ENCODE measurements around the gene ZNF367. TPM values are rescaled to one million over a fixed set of nuclear protein-coding genes. Genes with fewer than 3 reads are reported as not detected.
"Not testable (repeated sequence)": the region's sequence is repeated elsewhere in the genome, so short reads cannot be mapped to it uniquely, and the experiment has no call there.

The ZNF367 gene
- total RNA-seq, 1 donor from 2014 or later = 5.3 TPM

DNA sequence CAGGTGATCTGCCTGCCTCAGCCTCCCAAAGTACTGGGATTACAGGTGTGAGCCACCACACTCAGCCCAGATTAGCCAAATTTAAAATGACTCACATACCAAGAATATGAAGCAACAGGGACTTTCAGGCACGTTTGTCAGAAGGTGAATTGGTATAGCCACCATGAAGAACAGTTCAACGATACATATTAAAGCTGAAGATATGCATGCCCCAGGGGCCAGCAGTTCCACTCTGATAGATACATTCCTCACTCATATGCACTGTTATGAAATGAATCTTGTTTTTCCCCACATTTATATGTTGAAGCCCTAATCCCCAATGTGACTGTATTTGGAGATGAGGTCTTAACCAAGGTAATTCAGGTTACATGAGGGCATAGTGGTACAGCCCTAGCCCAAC lies 57.2 kb downstream of the ZNF367 start:
- peaks cover 1% of the 10 kb centered on the region for H3K4me1 Mint-ChIP-seq (ENCODE audit: low read depth)
- no peak for TF ChIP-seq CTCF (IDR thresholded peaks at IDR 0.05; ENCODE audit: unreplicated experiment)
- no peaks in the 10 kb centered on the region for H3K27me3 Mint-ChIP-seq
- no peak for DNase-seq (ENCODE audit: low spot score, unreplicated experiment)
- no peak overlapping the region for H3K27ac Mint-ChIP-seq
- H3K36me3 Mint-ChIP-seq (ENCODE audit: insufficient read depth) = peaks cover 31% of the 10 kb centered on the region
- no peak overlapping the region for H3K4me3 Mint-ChIP-seq (ENCODE audit: low read depth)
- no peaks in the 10 kb centered on the region for H3K9me3 Mint-ChIP-seq (ENCODE audit: low read depth)

GRCh38 chr9:96360523-96360922 lies 57.6 kb downstream of the ZNF367 start:
- H3K4me3 Mint-ChIP-seq (ENCODE audit: low read depth); H3K27ac Mint-ChIP-seq; H3K4me1 Mint-ChIP-seq (ENCODE audit: low read depth); H3K27me3 Mint-ChIP-seq; DNase-seq (ENCODE audit: low spot score, unreplicated experiment); H3K9me3 Mint-ChIP-seq (ENCODE audit: low read depth): not testable (repeated sequence)
- H3K36me3 Mint-ChIP-seq (ENCODE audit: insufficient read depth) = peaks cover 32% of the 10 kb centered on the region

GRCh38 chr9:96350866-96351265 lies 67.3 kb downstream of the ZNF367 start:
- Mint-ChIP-seq H3K4me3 (ENCODE audit: low read depth) (no peak overlapping the region), H3K27ac (no peak overlapping the region), H3K27me3 (no peaks in the 10 kb centered on the region), H3K9me3 (ENCODE audit: low read depth) (no peaks in the 10 kb centered on the region), H3K36me3 (ENCODE audit: insufficient read depth) (peaks cover 20% of the 10 kb centered on the region), H3K4me1 (ENCODE audit: low read depth) (no peaks in the 10 kb centered on the region)
- TF ChIP-seq CTCF (IDR thresholded peaks at IDR 0.05; ENCODE audit: unreplicated experiment) = no peak
- no peak for DNase-seq (ENCODE audit: low spot score, unreplicated experiment)

DNA sequence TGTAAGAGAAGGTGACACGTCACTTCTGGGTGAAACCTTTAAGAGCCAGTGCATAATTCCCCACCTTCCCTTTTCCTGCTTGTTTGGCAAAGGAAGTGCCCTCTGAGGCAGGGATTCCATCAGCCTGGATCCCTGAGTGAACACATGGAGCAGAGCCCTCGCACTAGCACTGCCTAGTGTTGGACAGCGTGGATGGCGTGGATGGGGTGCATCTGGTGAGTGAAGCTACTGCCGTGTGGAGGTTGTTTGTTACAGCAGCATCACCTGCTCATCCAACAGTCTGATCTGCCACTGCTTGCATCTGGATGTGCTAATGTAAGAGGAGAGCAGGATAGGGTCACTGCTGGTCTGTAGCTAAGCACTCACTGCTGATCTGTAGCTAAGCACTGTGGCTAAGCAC lies 69.9 kb downstream of the ZNF367 start:
- no peak overlapping the region for H3K27ac Mint-ChIP-seq

DNA sequence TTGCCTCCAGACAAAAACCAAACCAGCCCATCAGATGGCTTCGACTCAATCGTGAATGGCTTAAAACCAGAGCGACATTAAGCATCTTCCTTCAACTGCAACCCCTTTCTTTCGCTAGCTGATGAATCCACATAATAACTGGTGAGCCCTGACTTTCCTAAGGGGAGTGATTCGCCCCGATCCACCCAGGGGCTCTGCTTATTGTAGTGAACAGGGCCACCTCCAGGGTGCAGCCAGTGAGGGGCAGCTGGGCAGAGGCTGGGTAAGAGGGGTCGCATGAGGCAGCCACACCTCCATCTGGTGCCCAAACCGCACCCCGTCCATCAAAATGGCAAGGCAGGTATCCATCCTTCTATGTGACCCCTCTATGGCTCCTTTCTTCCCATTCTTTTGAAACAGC lies 72.6 kb downstream of the ZNF367 start:
- Mint-ChIP-seq H3K4me1 (ENCODE audit: low read depth) (peaks cover 11% of the 10 kb centered on the region), H3K27ac (peak overlapping the region; percentile 79), H3K9me3 (ENCODE audit: low read depth) (no peaks in the 10 kb centered on the region), H3K27me3 (no peaks in the 10 kb centered on the region), H3K4me3 (ENCODE audit: low read depth) (no peak overlapping the region), H3K36me3 (ENCODE audit: insufficient read depth) (peaks cover 19% of the 10 kb centered on the region)
- DNase-seq (ENCODE audit: low spot score, unreplicated experiment) = no peak
- no peak for TF ChIP-seq CTCF (IDR thresholded peaks at IDR 0.05; ENCODE audit: unreplicated experiment)

More for the DNA sequence above, 69.9 kb downstream of the ZNF367 start:
- H3K36me3 Mint-ChIP-seq (ENCODE audit: insufficient read depth) = peaks cover 21% of the 10 kb centered on the region
- no peak for DNase-seq (ENCODE audit: low spot score, unreplicated experiment)
- H3K9me3 Mint-ChIP-seq (ENCODE audit: low read depth) = no peaks in the 10 kb centered on the region
- no peak overlapping the region for H3K4me3 Mint-ChIP-seq (ENCODE audit: low read depth)
- H3K27me3 Mint-ChIP-seq = no peaks in the 10 kb centered on the region
- no peak for TF ChIP-seq CTCF (IDR thresholded peaks at IDR 0.05; ENCODE audit: unreplicated experiment)
- peaks cover 7% of the 10 kb centered on the region for H3K4me1 Mint-ChIP-seq (ENCODE audit: low read depth)

DNA sequence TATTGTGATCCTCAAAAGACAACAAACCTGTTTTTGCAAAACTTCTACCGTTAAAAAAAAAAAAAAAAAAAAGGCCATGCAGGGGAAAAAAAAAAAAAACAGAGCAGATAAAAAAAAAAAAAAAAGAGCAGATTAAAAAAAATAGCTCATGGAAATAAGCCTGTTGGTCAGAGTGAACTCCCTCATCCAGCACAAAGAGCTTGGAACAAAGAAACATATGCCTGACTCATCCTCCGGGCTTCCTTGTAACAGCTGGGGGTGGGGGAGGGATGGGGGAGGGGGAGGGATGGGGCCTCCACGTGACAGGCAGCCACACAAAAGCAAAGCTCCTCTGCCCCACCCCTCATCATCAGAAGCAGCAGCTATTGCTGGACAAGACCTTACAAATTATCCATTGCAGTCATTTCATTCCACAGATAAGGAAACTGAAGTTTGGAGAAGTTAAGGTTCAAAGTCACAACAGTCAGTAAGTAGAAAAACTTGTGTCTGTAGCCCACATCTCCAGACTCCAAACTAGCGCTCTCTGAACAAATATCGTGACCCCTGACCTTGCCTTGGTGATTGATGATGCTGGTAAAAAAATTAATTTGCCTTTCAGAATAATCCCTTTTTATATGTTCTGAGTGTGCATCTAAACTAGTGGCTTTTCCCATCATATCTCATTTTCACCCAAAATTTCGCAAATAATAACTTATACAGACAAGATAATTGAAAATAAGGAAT lies 73.6 kb downstream of the ZNF367 start:
- no peak for TF ChIP-seq CTCF (IDR thresholded peaks at IDR 0.05; ENCODE audit: unreplicated experiment)
- H3K4me1 Mint-ChIP-seq (ENCODE audit: low read depth) = peaks cover 17% of the 10 kb centered on the region
- no peak overlapping the region for H3K27ac Mint-ChIP-seq
- no peaks in the 10 kb centered on the region for H3K27me3 Mint-ChIP-seq
- no peak for DNase-seq (ENCODE audit: low spot score, unreplicated experiment)
- peaks cover 3% of the 10 kb centered on the region for H3K9me3 Mint-ChIP-seq (ENCODE audit: low read depth)
- no peak overlapping the region for H3K4me3 Mint-ChIP-seq (ENCODE audit: low read depth)
- peaks cover 20% of the 10 kb centered on the region for H3K36me3 Mint-ChIP-seq (ENCODE audit: insufficient read depth)
